ENCODE data around the gene ELP6. TPM values are rescaled to one million over a fixed set of nuclear protein-coding genes. Genes with fewer than 3 reads are reported as not detected.

The ELP6 gene
- total RNA-seq, 1 donor from 2014 or later = 17.9 TPM

DNA sequence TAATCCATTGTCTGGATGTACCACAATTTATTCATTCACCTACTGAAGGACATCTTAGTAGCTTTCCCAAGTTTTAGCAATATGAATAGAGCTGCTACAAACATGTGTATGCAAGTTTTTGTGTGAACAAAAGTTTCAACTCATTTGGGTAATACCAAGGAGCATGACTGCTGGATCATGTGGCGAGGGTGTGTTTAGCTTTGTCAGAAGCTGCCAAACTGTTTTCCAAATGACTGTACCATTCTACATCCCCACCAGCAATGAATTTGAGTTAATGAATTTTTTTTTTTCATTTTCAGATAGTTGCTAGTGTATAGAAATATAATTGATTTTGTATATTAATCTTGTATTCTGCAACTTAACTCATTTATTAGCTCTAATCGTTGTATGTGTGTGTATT is 20.0 kb upstream of the ELP6 start:
- ATAC-seq = no peak
- no peak overlapping the region for H3K4me3 ChIP-seq
- no peaks in the 10 kb centered on the region for H3K27me3 ChIP-seq
- H3K36me3 ChIP-seq = no peaks in the 10 kb centered on the region
- H3K27ac ChIP-seq = no peak overlapping the region
- H3K9me3 ChIP-seq = no peaks in the 10 kb centered on the region
- no peaks in the 10 kb centered on the region for H3K4me1 ChIP-seq
- no peak for DNase-seq
- intact Hi-C loops (cut with DNase I) = no loop called here
- TF ChIP-seq CTCF (IDR thresholded peaks at IDR 0.05) = no peak

- Histone ChIP-seq H3K4me1 (no peaks in the 10 kb centered on the region), H3K36me3 (no peaks in the 10 kb centered on the region), H3K27me3 (no peaks in the 10 kb centered on the region), H3K9me3 (no peaks in the 10 kb centered on the region), H3K4me3 (no peak overlapping the region), H3K27ac (no peak overlapping the region)
- intact Hi-C loops (cut with DNase I) = no loop called here
- ATAC-seq (no peak), DNase-seq (no peak)
- TF ChIP-seq CTCF (IDR thresholded peaks at IDR 0.05) = no peak
Measured at GRCh38 chr3:47527952-47528725, 14.6 kb upstream of the ELP6 start.

DNA sequence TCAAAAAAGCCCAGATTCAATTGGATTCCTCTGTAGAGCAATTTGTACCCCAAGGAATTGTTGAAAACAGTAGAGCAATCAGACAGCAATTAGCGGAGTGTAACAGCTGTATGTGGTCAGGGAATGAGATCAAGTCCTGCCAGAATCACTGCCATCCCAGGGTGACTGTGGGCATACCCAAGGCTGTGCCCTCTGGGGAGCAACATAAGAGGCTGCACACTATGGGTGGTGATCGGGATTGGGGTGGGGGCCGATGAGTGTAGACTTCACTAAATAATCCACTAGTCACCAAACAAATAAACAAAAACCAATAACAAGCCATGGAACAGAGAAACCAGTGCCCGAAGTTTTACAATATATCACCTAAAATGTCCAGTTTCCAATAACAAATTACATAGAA is 12.1 kb upstream of the ELP6 start:
- peaks cover 5% of the 10 kb centered on the region for H3K4me1 ChIP-seq
- no peak for DNase-seq
- H3K36me3 ChIP-seq = no peaks in the 10 kb centered on the region
- H3K27me3 ChIP-seq = no peaks in the 10 kb centered on the region
- TF ChIP-seq CTCF (IDR thresholded peaks at IDR 0.05) = no peak
- no peaks in the 10 kb centered on the region for H3K9me3 ChIP-seq
- no peak overlapping the region for H3K27ac ChIP-seq
- H3K4me3 ChIP-seq = no peak overlapping the region
- intact Hi-C loops (cut with DNase I) = no loop called here
- ATAC-seq = no peak

DNA sequence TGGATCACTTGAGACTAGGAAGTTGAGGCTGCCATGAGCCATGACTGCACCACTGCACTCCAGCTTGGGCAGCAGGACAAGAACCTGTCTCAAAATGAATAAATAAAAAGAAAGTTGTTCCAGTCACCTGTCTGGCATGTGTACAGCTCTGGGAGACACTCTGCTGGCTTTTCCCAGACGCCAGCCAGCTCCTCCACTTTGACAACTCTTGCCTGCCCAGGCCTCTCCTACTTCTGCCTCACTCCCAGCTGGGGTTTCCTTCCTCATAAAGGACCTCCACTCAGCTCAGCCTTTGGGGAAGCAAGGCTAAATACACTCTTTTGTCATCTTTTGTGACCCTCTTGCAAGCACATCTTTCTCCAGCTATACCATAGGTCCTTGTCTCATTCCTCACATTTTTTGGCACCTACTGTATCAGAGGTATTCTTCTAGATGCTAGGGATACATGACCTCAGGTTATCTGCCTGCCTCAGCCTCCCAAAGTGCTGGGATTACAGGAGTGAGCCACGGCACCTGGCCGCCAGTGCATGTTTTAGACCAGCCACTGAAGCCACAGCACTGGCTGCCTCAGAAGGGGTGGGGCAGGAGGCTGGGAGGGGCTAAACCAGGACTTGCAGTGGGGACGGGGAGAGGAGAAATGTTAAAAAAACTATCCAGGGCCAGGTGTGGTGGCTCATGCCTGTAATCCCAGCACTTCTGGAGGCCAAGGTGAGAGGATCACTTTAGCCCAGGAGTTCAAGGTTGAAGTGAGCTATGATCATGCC is 10.0 kb upstream of the ELP6 start:
- H3K27me3 ChIP-seq = no peaks in the 10 kb centered on the region
- intact Hi-C loops (cut with DNase I) = no loop called here

More for the DNA sequence above, 10.0 kb upstream of the ELP6 start:
- Histone ChIP-seq H3K36me3 (no peaks in the 10 kb centered on the region), H3K27ac (no peak overlapping the region), H3K4me1 (peaks cover 5% of the 10 kb centered on the region), H3K4me3 (no peak overlapping the region), H3K9me3 (no peaks in the 10 kb centered on the region)
- DNase-seq = no peak
- no peak for TF ChIP-seq CTCF (IDR thresholded peaks at IDR 0.05)
- no peak for ATAC-seq

Data from upper lobe of right lung (tissue), 1 donor.